ENCODE results near the gene FRAS1.

DNA sequence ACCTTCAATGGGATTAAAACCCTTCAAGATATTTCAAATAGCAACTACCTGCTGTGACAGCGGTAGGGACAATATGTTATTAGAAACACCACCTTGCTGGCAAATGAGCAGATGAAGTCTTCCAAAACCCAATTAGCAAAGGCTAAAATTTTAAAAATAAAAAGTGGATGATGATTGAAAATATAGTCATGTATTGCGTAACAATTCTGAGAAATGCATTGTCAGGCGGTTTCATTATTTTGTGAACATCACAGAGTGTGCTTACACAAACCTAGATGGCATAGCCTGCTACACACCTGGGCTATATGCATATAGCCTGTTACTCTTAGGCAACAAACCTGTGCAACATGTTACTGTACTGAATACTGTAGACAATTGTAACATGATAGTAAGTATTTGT is 403.2 kb downstream of the FRAS1 start:
- TF ChIP-seq CTCF (IDR thresholded peaks at IDR 0.05; ENCODE audit: insufficient read depth, low read depth, low read length): no peak
- TF ChIP-seq EZH2 (IDR thresholded peaks at IDR 0.05; ENCODE audit: insufficient read depth, low read length): no peak
